Mucosa of descending colon (tissue), 3 donors: ENCODE data around the gene SELP. TPM values are rescaled to one million over a fixed set of nuclear protein-coding genes. Genes with fewer than 3 reads are reported as not detected.

ENCODE experiments used
- ATAC-seq: fragments of 200-7000 bp; cut with Tn5 transposase; one replicate; pipeline ENCODE4 v1.9.1; 2020; ENCODE audit warnings: mild to moderate bottlenecking, moderate library complexity
- DNase-seq, 3 donors: peaks; one replicate each; pipeline ENCODE4 v3.0.0-alpha.2; 2020
- H3K36me3 ChIP-seq: fragments of 200-600 bp; one replicate; pipeline ENCODE4 v1.8.0; 2021; ENCODE audit warnings: low read depth, mild to moderate bottlenecking
- H3K4me1 ChIP-seq: fragments of 200-600 bp; one replicate; pipeline ENCODE4 v1.8.0; 2021; ENCODE audit warnings: low read depth, mild to moderate bottlenecking
- H3K4me3 ChIP-seq: fragments of 200-600 bp; one replicate; pipeline ENCODE4 v1.8.0; 2021; ENCODE audit warnings: mild to moderate bottlenecking
- H3K9me3 ChIP-seq: fragments of 200-600 bp; one replicate; pipeline ENCODE4 v1.8.0; 2021; ENCODE audit warnings: mild to moderate bottlenecking
- CTCF ChIP-seq: fragments of 200-600 bp; IDR thresholded peaks from one replicate; pipeline ENCODE4 v1.8.0; 2022; ENCODE audit warnings: antibody characterized with exemption, mild to moderate bottlenecking
- intact Hi-C, 2 donors: fragments of 100-400 bp; cut with DNase I in 1 of 2; cut with micrococcal nuclease in 1 of 2; formaldehyde crosslinking; loops; one replicate each; pipeline versions ENCODE4 v1.11.0 to v1.11.1; 2022; cut with DNase I, micrococcal nuclease
- total RNA-seq, 3 donors: library from RNA; stranded (reverse); fragmentation: NEBNext Ultra II Directional in 2 of 3; extraction: Animal tissue kit (Norgen Biotek cat#: 25700) in 2 of 3; gene quantifications; one replicate each; pipeline versions ENCODE4 v1.2.1 to v1.2.4, GENCODE V29; 2021 to 2023
- donor health status: DM: no; HTN: no; CAD: no; lungs with moderate emphysema.
- donor health status: DM: no; HTN: no; CAD: no.
- donor health status: DM: no; HTN: yes; CAD: no.

Gene SELP
- total RNA-seq, 3 donors from 2014 or later = 1.9 to 4.2 (median 2.4) TPM

GRCh38 chr1:169644297-169644696 is 14.4 kb upstream of the SELP start:
- DNase-seq = no peak
- Histone ChIP-seq H3K4me3 (no peak overlapping the region), H3K36me3 (no peaks in the 10 kb centered on the region), H3K4me1 (no peaks in the 10 kb centered on the region), H3K9me3 (no peaks in the 10 kb centered on the region)
- TF ChIP-seq CTCF = no peak
- intact Hi-C loops = no loop called here
- ATAC-seq = no peak

GRCh38 chr1:169634877-169635276 is 5.0 kb upstream of the SELP start:
- H3K36me3 ChIP-seq = no peaks in the 10 kb centered on the region
- no peak overlapping the region for H3K4me3 ChIP-seq
- H3K4me1 ChIP-seq = no peaks in the 10 kb centered on the region
- DNase-seq (no peak), ATAC-seq (no peak)
- intact Hi-C loops = no loop called here
- peaks cover 29% of the 10 kb centered on the region for H3K9me3 ChIP-seq
- TF ChIP-seq CTCF = no peak

GRCh38 chr1:169634145-169634544 is 4.2 kb upstream of the SELP start:
- H3K9me3 ChIP-seq = peaks cover 29% of the 10 kb centered on the region
- no peak overlapping the region for H3K4me3 ChIP-seq
- TF ChIP-seq CTCF = no peak
- DNase-seq = no peak
- H3K4me1 ChIP-seq = no peaks in the 10 kb centered on the region
- no peak for ATAC-seq
- H3K36me3 ChIP-seq = no peaks in the 10 kb centered on the region
- intact Hi-C loops = no loop called here

GRCh38 chr1:169631249-169631648 is 1.3 kb upstream of the SELP start:
- Histone ChIP-seq H3K4me1 (no peaks in the 10 kb centered on the region), H3K4me3 (no peak overlapping the region), H3K36me3 (no peaks in the 10 kb centered on the region), H3K9me3 (peaks cover 26% of the 10 kb centered on the region)
- DNase-seq = no peak
- no peak for ATAC-seq
- TF ChIP-seq CTCF = no peak
- intact Hi-C loops = no loop called here

- H3K4me1 ChIP-seq = no peaks in the 10 kb centered on the region
- ATAC-seq = no peak
- no peak for TF ChIP-seq CTCF
These were observed 5.0 kb downstream of the SELP start for GRCh38 chr1:169624912-169625311.

GRCh38 chr1:169624122-169624521 is 5.8 kb downstream of the SELP start:
- intact Hi-C loops = no loop called here
- Histone ChIP-seq H3K36me3 (no peaks in the 10 kb centered on the region), H3K4me1 (no peaks in the 10 kb centered on the region), H3K9me3 (no peaks in the 10 kb centered on the region), H3K4me3 (no peak overlapping the region)
- DNase-seq (no peak), ATAC-seq (no peak)
- TF ChIP-seq CTCF = no peak

More at GRCh38 chr1:169624912-169625311, 5.0 kb downstream of the SELP start:
- DNase-seq = no peak
- no peak overlapping the region for H3K4me3 ChIP-seq
- no peaks in the 10 kb centered on the region for H3K36me3 ChIP-seq
- intact Hi-C loops = no loop called here
- no peaks in the 10 kb centered on the region for H3K9me3 ChIP-seq
